Neuronal stem cell (in vitro differentiated cells): ENCODE measurements around the gene SLC25A1.

ENCODE experiments used
- DNase-seq: peaks from one replicate; pipeline ENCODE4 v3.0.0-alpha.2; 2013; ENCODE audit warnings: low spot score
- H2AFZ ChIP-seq: one replicate; pipeline ENCODE4 v1.6.1; 2013; ENCODE audit warnings: mild to moderate bottlenecking, low read length, inconsistent platforms
- H2AK5ac ChIP-seq: 2 replicates; pipeline ENCODE4 v1.6.1; 2013; ENCODE audit warnings: low read depth, mild to moderate bottlenecking, inconsistent platforms, low read length, moderate library complexity, mixed read lengths
- H2BK120ac ChIP-seq: 2 replicates; pipeline ENCODE4 v1.6.1; 2013; ENCODE audit warnings: low read depth, mild to moderate bottlenecking, inconsistent platforms, low read length, moderate library complexity, mixed read lengths
- H2BK12ac ChIP-seq: one replicate; pipeline ENCODE4 v1.6.1; 2013; ENCODE audit warnings: low read length, inconsistent platforms
- H2BK15ac ChIP-seq: 2 replicates; pipeline ENCODE4 v1.6.1; 2013; ENCODE audit warnings: mild to moderate bottlenecking, low read length, inconsistent platforms, mixed read lengths
- H2BK5ac ChIP-seq: one replicate; pipeline ENCODE4 v1.6.1; 2013; ENCODE audit warnings: inconsistent platforms, mild to moderate bottlenecking, low read length, moderate library complexity
- H3K14ac ChIP-seq: one replicate; pipeline ENCODE4 v1.6.1; 2013; ENCODE audit warnings: low read length, inconsistent platforms
- H3K18ac ChIP-seq: 2 replicates; pipeline ENCODE4 v1.6.1; 2013; ENCODE audit warnings: low read length, inconsistent platforms
- H3K23ac ChIP-seq: 2 replicates; pipeline ENCODE4 v1.6.1; 2013; ENCODE audit warnings: low read depth, mild to moderate bottlenecking, mixed read lengths, low read length, inconsistent platforms; ENCODE audit not compliant: poor library complexity
- H3K27ac ChIP-seq: replicated peaks from 3 replicates; pipeline ENCODE4 v1.5.1; 2013; ENCODE audit warnings: low read length, inconsistent platforms
- H3K27me3 ChIP-seq, 3 experiments: 2 replicates each; pipeline ENCODE4 v1.6.1; 2013; ENCODE audit warnings: low read length in 3 of 3, mild to moderate bottlenecking in 2 of 3, inconsistent platforms in 1 of 3, low read depth in 1 of 3, mixed read lengths in 1 of 3, moderate library complexity in 1 of 3; ENCODE audit not compliant: control insufficient read depth in 3 of 3, insufficient read depth in 3 of 3
- H3K36me3 ChIP-seq, 2 donors: replicated peaks in 1 of 2; 2 replicates each; pipeline ENCODE4 v1.6.1; 2013; ENCODE audit warnings: low read length in 2 of 2; ENCODE audit not compliant: control insufficient read depth in 2 of 2, insufficient read depth in 2 of 2
- H3K4ac ChIP-seq: 2 replicates; pipeline ENCODE4 v1.6.1; 2013; ENCODE audit warnings: inconsistent platforms, mild to moderate bottlenecking, low read length, moderate library complexity
- H3K4me1 ChIP-seq, 2 donors: 1 replicate in 1 of 2; 2 replicates in 1 of 2; pipeline ENCODE4 v1.6.1; 2013; ENCODE audit warnings: low read length in 2 of 2, low read depth in 1 of 2; ENCODE audit not compliant: control insufficient read depth in 2 of 2, insufficient read depth in 1 of 2
- H3K4me2 ChIP-seq: one replicate; pipeline ENCODE4 v1.6.1; 2013; ENCODE audit warnings: mild to moderate bottlenecking, low read length, inconsistent platforms; ENCODE audit not compliant: insufficient read depth, poor library complexity, severe bottlenecking
- H3K4me3 ChIP-seq, 2 donors: 2 replicates each; pipeline ENCODE4 v1.5.1; 2013; ENCODE audit warnings: low read length in 2 of 2, mild to moderate bottlenecking in 2 of 2, inconsistent platforms in 1 of 2, moderate library complexity in 1 of 2
- H3K79me1 ChIP-seq: one replicate; pipeline ENCODE4 v1.6.1; 2013; ENCODE audit warnings: low read depth, mild to moderate bottlenecking, inconsistent platforms, low read length, moderate library complexity
- H3K9ac ChIP-seq: one replicate; pipeline ENCODE4 v1.6.1; 2013; ENCODE audit warnings: mild to moderate bottlenecking, low read depth, low read length, inconsistent platforms; ENCODE audit not compliant: poor library complexity
- H3K9me3 ChIP-seq, 2 donors: replicated peaks in 1 of 2; 2 replicates each; pipeline versions ENCODE3 to v1.6.1; 2013; ENCODE audit warnings: low read length in 2 of 2, mild to moderate bottlenecking in 2 of 2, inconsistent platforms in 1 of 2, low read depth in 1 of 2, mixed read lengths in 1 of 2, moderate library complexity in 1 of 2; ENCODE audit not compliant: control insufficient read depth in 2 of 2, insufficient read depth in 1 of 2
- H4K8ac ChIP-seq: one replicate; pipeline ENCODE4 v1.6.1; 2013; ENCODE audit warnings: low read depth, mild to moderate bottlenecking, inconsistent platforms, low read length, moderate library complexity
- H4K91ac ChIP-seq: one replicate; pipeline ENCODE4 v1.6.1; 2013; ENCODE audit warnings: low read length, low read depth, mild to moderate bottlenecking, inconsistent platforms; ENCODE audit not compliant: poor library complexity
- WGBS, 2 donors: extraction: QIAGEN DNeasy Blood & Tissue Kit; methylation state at CpG; one replicate each; pipeline ENCODE4 v1.1.7; 2013; ENCODE audit warnings: missing lambda C conversion rate in 2 of 2, mixed read lengths in 1 of 2; ENCODE audit not compliant: insufficient read length in 2 of 2, insufficient replicate concordance in 1 of 2; ENCODE audit errors: extremely low coverage in 2 of 2; 5-methylcytosine and 5-hydroxymethylcytosine counted together

Gene SLC25A1

GRCh38 chr22:19212302-19212870 is 33.9 kb upstream of the SLC25A1 start:
- Histone ChIP-seq H3K9ac (no peak overlapping the region), H4K8ac (no peak overlapping the region), H2BK5ac (no peak overlapping the region), H3K4ac (no peak overlapping the region), H2BK120ac (no peak overlapping the region), H3K4me3 (no peak overlapping the region), H2AK5ac (no peak overlapping the region), H3K23ac (no peak overlapping the region), H3K4me1 (peaks cover 3 to 14% of the 10 kb centered on the region in 2 donors), H3K27me3 (no peaks in the 10 kb centered on the region), H3K14ac (no peak overlapping the region), H3K4me2 (no peak overlapping the region), H3K27ac (no peak overlapping the region), H4K91ac (no peak overlapping the region), H3K36me3 (peaks cover 7 to 25% of the 10 kb centered on the region in 2 donors), H3K9me3 (no peaks in the 10 kb centered on the region), H2BK15ac (no peak overlapping the region), H2AFZ (no peak overlapping the region), H3K79me1 (no peaks in the 10 kb centered on the region), H2BK12ac (no peak overlapping the region), H3K18ac (no peak overlapping the region)
- no peak for DNase-seq
- no CpG with 5 or more reads among the region's 1 CpG for WGBS, 2 donors

- DNase-seq, result no peak
- H3K14ac ChIP-seq, result no peak overlapping the region
Observed at GRCh38 chr22:19210188-19210587, 31.7 kb upstream of the SLC25A1 start.

GRCh38 chr22:19208287-19208847 is 29.8 kb upstream of the SLC25A1 start:
- Histone ChIP-seq H2BK12ac (no peak overlapping the region), H2BK5ac (no peak overlapping the region), H3K79me1 (no peaks in the 10 kb centered on the region), H3K4ac (no peak overlapping the region), H3K4me1 (peaks cover 2 to 4% of the 10 kb centered on the region in 2 donors), H3K23ac (no peak overlapping the region), H2AFZ (no peak overlapping the region), H3K4me2 (no peak overlapping the region), H2BK120ac (no peak overlapping the region), H3K36me3 (peaks cover 5 to 17% of the 10 kb centered on the region in 2 donors), H3K27me3 (no peaks in the 10 kb centered on the region), H4K8ac (no peak overlapping the region), H2BK15ac (no peak overlapping the region), H3K9ac (no peak overlapping the region), H2AK5ac (no peak overlapping the region), H4K91ac (no peak overlapping the region), H3K27ac (no peak overlapping the region), H3K4me3 (no peak overlapping the region), H3K14ac (no peak overlapping the region), H3K18ac (no peak overlapping the region), H3K9me3 (no peaks in the 10 kb centered on the region)
- no peak for DNase-seq
- WGBS, 2 donors, result no CpG with 5 or more reads among the region's 4 CpGs

More at GRCh38 chr22:19210188-19210587, 31.7 kb upstream of the SLC25A1 start:
- Histone ChIP-seq H2BK120ac (no peak overlapping the region), H3K9ac (peak overlapping the region; percentile 78), H2BK5ac (no peak overlapping the region), H3K27ac (no peak overlapping the region), H2AK5ac (no peak overlapping the region), H4K91ac (no peak overlapping the region), H2BK12ac (no peak overlapping the region), H3K4me3 (peak overlapping the region in 1 of 2 donors; percentile 65), H2BK15ac (no peak overlapping the region), H3K4me1 (peaks cover 3 to 14% of the 10 kb centered on the region in 2 donors), H3K27me3 (no peaks in the 10 kb centered on the region), H4K8ac (no peak overlapping the region), H3K4me2 (no peak overlapping the region), H3K79me1 (no peaks in the 10 kb centered on the region), H2AFZ (no peak overlapping the region), H3K18ac (no peak overlapping the region), H3K23ac (no peak overlapping the region), H3K36me3 (peaks cover 5 to 17% of the 10 kb centered on the region in 2 donors), H3K9me3 (no peaks in the 10 kb centered on the region), H3K4ac (no peak overlapping the region)
- WGBS, 2 donors, result no CpG with 5 or more reads among the region's 14 CpGs

DNA sequence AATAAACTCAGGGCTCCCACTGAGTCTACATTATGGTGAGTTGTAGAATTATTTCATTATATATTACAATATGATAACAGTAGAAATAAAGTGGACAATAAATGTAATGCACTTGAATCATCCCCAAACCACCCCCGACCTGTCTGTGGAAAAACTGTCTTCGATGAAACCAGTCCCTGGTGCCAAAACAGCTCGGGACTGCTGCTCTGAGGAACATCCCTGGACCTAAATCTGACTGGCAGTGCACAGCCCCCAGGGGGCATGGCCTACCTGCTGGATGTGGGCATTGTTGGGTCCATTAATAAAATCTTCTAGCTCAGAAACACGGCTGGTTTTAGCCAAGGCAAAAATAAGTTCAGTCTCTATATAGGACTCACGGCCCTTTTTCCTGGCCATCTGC is 29.3 kb upstream of the SLC25A1 start:
- Histone ChIP-seq H3K4ac (no peak overlapping the region), H3K27me3 (no peaks in the 10 kb centered on the region), H3K27ac (no peak overlapping the region), H2AFZ (no peak overlapping the region), H2BK12ac (no peak overlapping the region), H2AK5ac (no peak overlapping the region), H3K4me2 (no peak overlapping the region), H3K4me3 (no peak overlapping the region), H3K4me1 (peaks cover 0 to 2% of the 10 kb centered on the region in 2 donors), H3K79me1 (no peaks in the 10 kb centered on the region), H4K91ac (no peak overlapping the region), H3K14ac (no peak overlapping the region), H2BK15ac (no peak overlapping the region), H2BK120ac (no peak overlapping the region), H4K8ac (no peak overlapping the region), H3K23ac (no peak overlapping the region), H3K36me3 (peaks cover 5 to 17% of the 10 kb centered on the region in 2 donors), H3K9me3 (no peaks in the 10 kb centered on the region), H3K18ac (no peak overlapping the region), H2BK5ac (no peak overlapping the region), H3K9ac (no peak overlapping the region)
- WGBS, 2 donors, result no CpG with 5 or more reads among the region's 5 CpGs
- no peak for DNase-seq
